K562 (cell line): ENCODE data around the gene FPR1. TPM values are rescaled to one million over a fixed set of nuclear protein-coding genes. Genes with fewer than 3 reads are reported as not detected.

Source experiments
- ATAC-seq: fragments of 200-7000 bp; cut with Tn5 transposase; 3 replicates; pipeline ENCODE4 v1.9.1; 2020; ENCODE audit warnings: moderate library complexity
- BruUV-seq: library from RNA; stranded (reverse); fragments of 400-500 nt; replicated peaks from 2 replicates; lab custom pipeline; 2021; lab: Mats Ljungman, UMichigan
- CTCF ChIA-PET: fragments of 300-600 bp; formaldehyde crosslinking; extraction: SDS; loops from one replicate; lab custom pipeline; 2021; ENCODE audit warnings: low intra/inter-chr PET ratio; lab: Yijun Ruan, JAX
- POLR2A ChIA-PET: fragments of 300-600, 350-650 bp; sonication (Branson Sonifier 250); formaldehyde crosslinking; extraction: SDS; loops from one replicate; lab custom pipeline; 2021; ENCODE audit warnings: antibody characterized with exemption, inconsistent platforms; lab: Yijun Ruan, JAX
- DNase-seq, 4 experiments: peaks; one replicate each; pipeline versions ENCODE4 v3.0.0 to v3.0.0-alpha.2; 2011 to 2018; ENCODE audit warnings: low spot score in 3 of 4, mixed read lengths in 3 of 4; ENCODE audit errors: extremely low read depth in 1 of 4
- FAIRE-seq: peaks from 2 replicates; lab custom pipeline; 2011; peaks lifted over from hg19 to GRCh38; lab: Jason Lieb, UNC
- H2AFZ ChIP-seq: 2 replicates; pipeline ENCODE4 v1.6.0; 2011; ENCODE audit warnings: low read depth, low read length, control low read depth, inconsistent platforms
- H3K27ac ChIP-seq: fragments of 200-600 bp; 3 replicates; pipeline ENCODE4 v1.8.0; 2011; ENCODE audit warnings: low read depth, mild to moderate bottlenecking, control low read depth, inconsistent platforms, low read length, moderate library complexity, mixed read lengths; ENCODE audit errors: extremely low read depth
- H3K27me3 ChIP-seq, 2 experiments: fragments of 300-600 bp in 1 of 2; 2 replicates in 1 of 2; 3 replicates in 1 of 2; pipeline versions ENCODE4 v1.6.0 to v1.8.0; 2011; ENCODE audit warnings: inconsistent platforms in 2 of 2, low read length in 2 of 2, mild to moderate bottlenecking in 1 of 2, mixed read lengths in 1 of 2, moderate library complexity in 1 of 2; ENCODE audit not compliant: control insufficient read depth in 2 of 2, insufficient read depth in 2 of 2
- H3K36me3 ChIP-seq: fragments of 300-600 bp; 3 replicates; pipeline ENCODE4 v1.8.0; 2011; ENCODE audit warnings: mild to moderate bottlenecking, low read length, inconsistent platforms; ENCODE audit not compliant: control insufficient read depth, insufficient read depth
- H3K4me1 ChIP-seq, 2 experiments: fragments of 200-600 bp in 1 of 2; replicated peaks in 1 of 2; 2 replicates in 1 of 2; 3 replicates in 1 of 2; pipeline versions ENCODE4 v1.5.1 to v1.8.0; 2011; ENCODE audit warnings: inconsistent platforms in 2 of 2, low read length in 2 of 2, mild to moderate bottlenecking in 1 of 2, mixed read lengths in 1 of 2, moderate library complexity in 1 of 2; ENCODE audit not compliant: control insufficient read depth in 2 of 2, insufficient read depth in 2 of 2
- H3K4me2 ChIP-seq: 2 replicates; pipeline ENCODE4 v1.6.1; 2011; ENCODE audit warnings: low read length, control low read depth, inconsistent platforms, mixed read lengths; ENCODE audit not compliant: insufficient read depth
- H3K4me3 ChIP-seq: fragments of 200-600 bp; sonication (generic), shearing (Covaris generic); 2 replicates; pipeline ENCODE4 v1.5.1; 2016; ENCODE audit warnings: control low read depth, inconsistent platforms
- H3K79me2 ChIP-seq: fragments of 200-600 bp; 3 replicates; pipeline ENCODE4 v1.8.0; 2011; ENCODE audit warnings: low read length, inconsistent platforms; ENCODE audit not compliant: control insufficient read depth, insufficient read depth
- H3K9ac ChIP-seq, 2 experiments: 2 replicates each; pipeline versions ENCODE4 v1.6.0 to v1.6.1; 2011; ENCODE audit warnings: low read depth in 2 of 2, low read length in 2 of 2, control low read depth in 1 of 2, inconsistent platforms in 1 of 2, mild to moderate bottlenecking in 1 of 2, mixed read lengths in 1 of 2; ENCODE audit not compliant: insufficient read depth in 1 of 2
- H3K9me1 ChIP-seq: one replicate; pipeline ENCODE4 v1.6.0; 2011; ENCODE audit warnings: inconsistent platforms, mild to moderate bottlenecking, low read length, moderate library complexity; ENCODE audit not compliant: control insufficient read depth, insufficient read depth
- H3K9me3 ChIP-seq: replicated peaks from 2 replicates; pipeline ENCODE4 v1.5.1; 2011; ENCODE audit warnings: low read depth, low read length, inconsistent platforms; ENCODE audit not compliant: control insufficient read depth, insufficient read depth
- H4K20me1 ChIP-seq: replicated peaks from 2 replicates; pipeline ENCODE4 v1.6.1; 2011; ENCODE audit warnings: low read length, inconsistent platforms, mixed read lengths; ENCODE audit not compliant: control insufficient read depth, insufficient read depth
- CEBPB ChIP-seq: fragments of 450-650 bp; IDR thresholded peaks from 2 replicates; pipeline ENCODE4 v1.6.1; 2016; ENCODE audit warnings: missing genetic modification characterization, missing compliant biosample characterization
- CTBP1 ChIP-seq: fragments of 450-650 bp; IDR thresholded peaks from 2 replicates; pipeline ENCODE4 v1.6.1; 2016; ENCODE audit warnings: borderline replicate concordance
- EGR1 ChIP-seq: fragments of 450-650 bp; conservative IDR thresholded peaks from 2 replicates; pipeline ENCODE4 v1.6.1; 2017; ENCODE audit warnings: mild to moderate bottlenecking
- SIN3A ChIP-seq, 2 experiments: fragments of 150-350 bp in 1 of 2; IDR thresholded peaks; 2 replicates each; pipeline ENCODE4 v1.6.1; 2011 to 2016; ENCODE audit warnings: borderline replicate concordance in 2 of 2, low read depth in 2 of 2, low read length in 2 of 2, mild to moderate bottlenecking in 2 of 2, moderate library complexity in 2 of 2; ENCODE audit not compliant: control insufficient read depth in 1 of 2
- ZNF212 ChIP-seq: fragments of 450-650 bp; formaldehyde crosslinking; IDR thresholded peaks from 2 replicates; pipeline ENCODE4 v1.4.0; 2020; ENCODE audit warnings: mild to moderate bottlenecking
- WGBS: fragments of 100-300 bp; shearing (Covaris generic); methylation state at CpG from one replicate; pipeline ENCODE4 v1.1.6; 2016; ENCODE audit warnings: low coverage, mixed read lengths; ENCODE audit not compliant: insufficient coverage; ENCODE audit errors: missing lambda C conversion rate; 5-methylcytosine and 5-hydroxymethylcytosine counted together
- in situ Hi-C: fragments of 300-500 bp; cut with MboI; formaldehyde crosslinking; loops from 4 replicates; pipeline ENCODE4 v1.15.0; 2018; ENCODE audit warnings: inconsistent platforms, mixed read lengths
- intact Hi-C: fragments of 100-400 bp; cut with micrococcal nuclease; formaldehyde crosslinking; loops from 2 replicates; pipeline ENCODE4 v1.14.2; 2022
- polyA plus RNA-seq, 8 experiments: library from polyadenylated mRNA; depleted of rRNA in 4 of 8; stranded (reverse) in 5 of 8; unstranded in 3 of 8; fragments of >200 nt; fragmentation: Nextera tagmentation in 2 of 8; fragmentation: Illumina TruSeq in 1 of 8; extraction: Ambion mirVana in 2 of 8; extraction: Trizol in 1 of 8; gene quantifications; 2 replicates each; pipeline versions ENCODE4 v1.2.1 to v1.2.3, GENCODE V29; 2011 to 2014; ENCODE audit warnings: inconsistent platforms in 1 of 8, missing spikeins in 1 of 8
- total RNA-seq, 7 experiments: library from RNA; depleted of rRNA in 6 of 7; stranded (reverse); fragments of >200 nt in 6 of 7; fragmentation: Illumina TruSeq in 2 of 7; extraction: Trizol in 2 of 7; gene quantifications; 2 replicates each; pipeline versions ENCODE4 v1.2.1 to v1.2.3, GENCODE V29; 2011 to 2021; ENCODE audit warnings: low replicate concordance in 1 of 7
- TF ChIP-seq, protein P1 (sequence below): fragments of 450-650 bp; IDR thresholded peaks from 2 replicates; pipeline ENCODE4 v1.6.1; 2016; ENCODE audit warnings: missing biosample characterization, missing genetic modification characterization
- TF ChIP-seq, protein P2 (sequence below): fragments of 450-650 bp; IDR thresholded peaks from 2 replicates; pipeline ENCODE4 v1.6.1; 2017; ENCODE audit warnings: antibody characterized with exemption
- TF ChIP-seq, protein P3 (sequence below): sonication (generic); IDR thresholded peaks from 2 replicates; pipeline ENCODE4 v1.6.1; 2016
- TF ChIP-seq, protein P4 (sequence below): sonication (generic); formaldehyde crosslinking; IDR thresholded peaks from 2 replicates; pipeline ENCODE4 v1.4.0; 2020; ENCODE audit warnings: mild to moderate bottlenecking, missing genetic modification reagents

FPR1 gene
- total and polyA plus RNA-seq, 9 of the 15 experiments (the other 6 are each of a cell fraction or from before 2014, with no cell fraction given), result 0.06 to 0.25 (median 0.14) TPM; not detected in 4

DNA sequence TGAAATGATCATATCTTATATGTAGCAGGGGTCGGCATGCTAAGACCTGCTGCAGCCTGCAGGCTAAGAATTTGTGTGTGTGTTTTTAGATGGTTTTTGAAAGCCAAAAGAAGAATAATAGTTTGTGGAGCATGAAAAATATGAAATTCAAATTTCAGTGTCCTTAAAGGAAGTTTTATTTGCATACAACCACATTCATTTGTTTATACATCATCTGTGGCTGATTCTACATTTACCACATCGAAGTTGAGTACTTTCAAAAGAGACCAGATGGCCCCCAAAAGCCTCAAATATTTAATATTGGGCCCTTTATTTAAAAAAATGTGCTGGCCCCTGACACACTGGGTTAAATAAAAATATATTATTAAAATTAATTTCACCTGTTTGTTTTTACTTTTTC, 29.2 kb downstream of the FPR1 start:
- DNase-seq, result no peak
- TF ChIP-seq SIN3A (IDR thresholded peaks at IDR 0.05; ENCODE audit: borderline replicate concordance in 2 of 2, control insufficient read depth in 1 of 2, low read depth in 2 of 2, low read length in 2 of 2) (no peak), CEBPB (no peak), ZNF212 (CRISPR knock-in tag) (no peak), EGR1 (no peak), CTBP1 (no peak)
- TF ChIP-seq, protein P1, sequence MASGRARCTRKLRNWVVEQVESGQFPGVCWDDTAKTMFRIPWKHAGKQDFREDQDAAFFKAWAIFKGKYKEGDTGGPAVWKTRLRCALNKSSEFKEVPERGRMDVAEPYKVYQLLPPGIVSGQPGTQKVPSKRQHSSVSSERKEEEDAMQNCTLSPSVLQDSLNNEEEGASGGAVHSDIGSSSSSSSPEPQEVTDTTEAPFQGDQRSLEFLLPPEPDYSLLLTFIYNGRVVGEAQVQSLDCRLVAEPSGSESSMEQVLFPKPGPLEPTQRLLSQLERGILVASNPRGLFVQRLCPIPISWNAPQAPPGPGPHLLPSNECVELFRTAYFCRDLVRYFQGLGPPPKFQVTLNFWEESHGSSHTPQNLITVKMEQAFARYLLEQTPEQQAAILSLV, result no peak
- TF ChIP-seq, protein P2, sequence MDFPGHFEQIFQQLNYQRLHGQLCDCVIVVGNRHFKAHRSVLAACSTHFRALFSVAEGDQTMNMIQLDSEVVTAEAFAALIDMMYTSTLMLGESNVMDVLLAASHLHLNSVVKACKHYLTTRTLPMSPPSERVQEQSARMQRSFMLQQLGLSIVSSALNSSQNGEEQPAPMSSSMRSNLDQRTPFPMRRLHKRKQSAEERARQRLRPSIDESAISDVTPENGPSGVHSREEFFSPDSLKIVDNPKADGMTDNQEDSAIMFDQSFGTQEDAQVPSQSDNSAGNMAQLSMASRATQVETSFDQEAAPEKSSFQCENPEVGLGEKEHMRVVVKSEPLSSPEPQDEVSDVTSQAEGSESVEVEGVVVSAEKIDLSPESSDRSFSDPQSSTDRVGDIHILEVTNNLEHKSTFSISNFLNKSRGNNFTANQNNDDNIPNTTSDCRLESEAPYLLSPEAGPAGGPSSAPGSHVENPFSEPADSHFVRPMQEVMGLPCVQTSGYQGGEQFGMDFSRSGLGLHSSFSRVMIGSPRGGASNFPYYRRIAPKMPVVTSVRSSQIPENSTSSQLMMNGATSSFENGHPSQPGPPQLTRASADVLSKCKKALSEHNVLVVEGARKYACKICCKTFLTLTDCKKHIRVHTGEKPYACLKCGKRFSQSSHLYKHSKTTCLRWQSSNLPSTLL, result no peak
- TF ChIP-seq, protein P3, sequence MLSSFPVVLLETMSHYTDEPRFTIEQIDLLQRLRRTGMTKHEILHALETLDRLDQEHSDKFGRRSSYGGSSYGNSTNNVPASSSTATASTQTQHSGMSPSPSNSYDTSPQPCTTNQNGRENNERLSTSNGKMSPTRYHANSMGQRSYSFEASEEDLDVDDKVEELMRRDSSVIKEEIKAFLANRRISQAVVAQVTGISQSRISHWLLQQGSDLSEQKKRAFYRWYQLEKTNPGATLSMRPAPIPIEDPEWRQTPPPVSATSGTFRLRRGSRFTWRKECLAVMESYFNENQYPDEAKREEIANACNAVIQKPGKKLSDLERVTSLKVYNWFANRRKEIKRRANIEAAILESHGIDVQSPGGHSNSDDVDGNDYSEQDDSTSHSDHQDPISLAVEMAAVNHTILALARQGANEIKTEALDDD, result no peak
- TF ChIP-seq, protein P4, sequence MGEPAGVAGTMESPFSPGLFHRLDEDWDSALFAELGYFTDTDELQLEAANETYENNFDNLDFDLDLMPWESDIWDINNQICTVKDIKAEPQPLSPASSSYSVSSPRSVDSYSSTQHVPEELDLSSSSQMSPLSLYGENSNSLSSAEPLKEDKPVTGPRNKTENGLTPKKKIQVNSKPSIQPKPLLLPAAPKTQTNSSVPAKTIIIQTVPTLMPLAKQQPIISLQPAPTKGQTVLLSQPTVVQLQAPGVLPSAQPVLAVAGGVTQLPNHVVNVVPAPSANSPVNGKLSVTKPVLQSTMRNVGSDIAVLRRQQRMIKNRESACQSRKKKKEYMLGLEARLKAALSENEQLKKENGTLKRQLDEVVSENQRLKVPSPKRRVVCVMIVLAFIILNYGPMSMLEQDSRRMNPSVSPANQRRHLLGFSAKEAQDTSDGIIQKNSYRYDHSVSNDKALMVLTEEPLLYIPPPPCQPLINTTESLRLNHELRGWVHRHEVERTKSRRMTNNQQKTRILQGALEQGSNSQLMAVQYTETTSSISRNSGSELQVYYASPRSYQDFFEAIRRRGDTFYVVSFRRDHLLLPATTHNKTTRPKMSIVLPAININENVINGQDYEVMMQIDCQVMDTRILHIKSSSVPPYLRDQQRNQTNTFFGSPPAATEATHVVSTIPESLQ (CRISPR knock-in tag), result no peak
- CTCF ChIA-PET, result no interaction called here
- no peak overlapping the region for H3K4me3 ChIP-seq
- BruUV-seq, result no TSS peak
- no peak overlapping the region for H2AFZ ChIP-seq
- no peak overlapping the region for H3K4me2 ChIP-seq
- no peak overlapping the region for H3K9ac ChIP-seq
- no peaks in the 10 kb centered on the region for H3K9me1 ChIP-seq
- H3K36me3 ChIP-seq, result no peaks in the 10 kb centered on the region
- intact Hi-C loops (no loop called here), in situ Hi-C loops (no loop called here)
- no peaks in the 10 kb centered on the region for H3K9me3 ChIP-seq
- H3K4me1 ChIP-seq, result peaks cover 3 to 34% of the 10 kb centered on the region in 2 experiments; a peak in 4 of 5 replicates
- no peaks in the 10 kb centered on the region for H3K27me3 ChIP-seq
- no peaks in the 10 kb centered on the region for H4K20me1 ChIP-seq
- ATAC-seq, result no peak
- POLR2A ChIA-PET, result interaction anchor here (0.6 kb wide), 1 partner anchor 1581 kb away, joined by 3 read pairs; no protein-coding TSS in a partner anchor
- H3K27ac ChIP-seq, result no peak overlapping the region
- no peaks in the 10 kb centered on the region for H3K79me2 ChIP-seq
- WGBS, result 26% methylated on average over 2 of the region's 2 CpGs
- FAIRE-seq, result no peak
